SK-N-MC (cell line): ENCODE results near the gene MAEA.

ENCODE experiments used
- DNase-seq: peaks from one replicate; pipeline ENCODE4 v3.0.0-alpha.2; 2011; ENCODE audit warnings: low read depth, low spot score
- H3K27ac ChIP-seq: fragments of 200-600 bp; sonication (generic); 2 replicates; pipeline ENCODE4 v1.5.1; 2016; ENCODE audit warnings: mixed run types
- H3K36me3 ChIP-seq: fragments of 200-600 bp; sonication (generic); 2 replicates; pipeline ENCODE4 v1.6.1; 2017; ENCODE audit warnings: antibody characterized with exemption, low read length, mixed read lengths; ENCODE audit not compliant: insufficient read depth
- H3K4me3 ChIP-seq: fragments of 200-600 bp; sonication (generic); 2 replicates; pipeline ENCODE4 v1.5.1; 2016
- H3K9ac ChIP-seq: fragments of 200-600 bp; sonication (generic); 2 replicates; pipeline ENCODE4 v1.8.0; 2017; ENCODE audit warnings: mixed run types, mixed read lengths; ENCODE audit not compliant: insufficient read length
- H3K9me3 ChIP-seq: fragments of 200-600 bp; sonication (generic); 2 replicates; pipeline ENCODE4 v1.6.1; 2017; ENCODE audit warnings: low read depth, mild to moderate bottlenecking, antibody characterized with exemption, low read length, moderate library complexity, mixed read lengths
- EZH2 ChIP-seq: fragments of 200-600 bp; sonication (generic); IDR thresholded peaks from one replicate; pipeline ENCODE4 v1.6.1; 2017; ENCODE audit warnings: antibody characterized with exemption
- FOXP2 ChIP-seq: optimal IDR thresholded peaks from 2 replicates; pipeline ENCODE3; 2011; ENCODE audit warnings: mild to moderate bottlenecking, moderate library complexity; ENCODE audit not compliant: insufficient read depth; ENCODE audit errors: extremely low read length, control extremely low read depth
- POLR2AphosphoS5 ChIP-seq: IDR thresholded peaks from 2 replicates; pipeline ENCODE4 v1.6.1; 2012; ENCODE audit warnings: mild to moderate bottlenecking, low read depth, low read length, borderline replicate concordance

MAEA gene

DNA sequence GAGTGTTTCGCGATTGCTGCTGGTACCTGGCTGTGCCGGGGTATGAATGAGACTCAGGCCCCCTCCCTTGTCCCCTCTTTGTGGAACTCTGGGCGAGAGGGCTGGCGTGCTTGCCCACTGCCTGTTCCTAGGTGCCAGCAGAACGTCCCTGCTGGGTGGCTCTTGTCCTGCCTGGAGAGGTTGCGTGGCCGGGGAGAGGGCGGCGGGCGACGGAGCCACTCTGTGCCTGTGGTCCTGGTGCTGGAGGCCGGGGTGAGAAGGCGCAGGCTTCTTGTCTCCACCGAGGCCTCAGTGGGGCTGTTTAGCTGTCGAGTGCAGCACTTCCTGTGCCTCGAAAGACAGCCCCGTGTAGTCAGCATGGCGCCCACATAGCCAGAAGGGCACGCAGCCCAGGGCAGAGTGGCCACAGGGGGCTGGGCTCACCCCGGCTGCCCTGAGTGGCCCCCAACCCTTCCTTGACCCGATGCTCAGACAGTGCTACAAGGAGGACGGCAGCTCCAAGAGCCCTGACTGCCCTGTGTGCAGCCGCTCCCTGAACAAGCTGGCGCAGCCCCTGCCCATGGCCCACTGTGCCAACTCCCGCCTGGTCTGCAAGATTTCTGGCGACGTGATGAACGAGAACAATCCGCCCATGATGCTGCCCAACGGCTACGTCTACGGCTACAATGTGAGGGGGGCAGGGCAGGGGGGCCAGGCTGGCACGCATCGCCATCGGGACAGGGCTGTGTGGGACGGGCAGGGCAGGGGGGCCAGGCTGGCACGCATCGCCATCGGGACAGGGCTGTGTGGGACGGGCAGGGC is 48.5 kb downstream of the MAEA start:
- Histone ChIP-seq H3K4me3 (no peak overlapping the region), H3K27ac (no peak overlapping the region), H3K9me3 (no peaks in the 10 kb centered on the region), H3K9ac (no peak overlapping the region), H3K36me3 (peaks cover 61% of the 10 kb centered on the region)
- no peak for TF ChIP-seq EZH2
- TF ChIP-seq FOXP2, result no peak
- DNase-seq, result no peak

DNA sequence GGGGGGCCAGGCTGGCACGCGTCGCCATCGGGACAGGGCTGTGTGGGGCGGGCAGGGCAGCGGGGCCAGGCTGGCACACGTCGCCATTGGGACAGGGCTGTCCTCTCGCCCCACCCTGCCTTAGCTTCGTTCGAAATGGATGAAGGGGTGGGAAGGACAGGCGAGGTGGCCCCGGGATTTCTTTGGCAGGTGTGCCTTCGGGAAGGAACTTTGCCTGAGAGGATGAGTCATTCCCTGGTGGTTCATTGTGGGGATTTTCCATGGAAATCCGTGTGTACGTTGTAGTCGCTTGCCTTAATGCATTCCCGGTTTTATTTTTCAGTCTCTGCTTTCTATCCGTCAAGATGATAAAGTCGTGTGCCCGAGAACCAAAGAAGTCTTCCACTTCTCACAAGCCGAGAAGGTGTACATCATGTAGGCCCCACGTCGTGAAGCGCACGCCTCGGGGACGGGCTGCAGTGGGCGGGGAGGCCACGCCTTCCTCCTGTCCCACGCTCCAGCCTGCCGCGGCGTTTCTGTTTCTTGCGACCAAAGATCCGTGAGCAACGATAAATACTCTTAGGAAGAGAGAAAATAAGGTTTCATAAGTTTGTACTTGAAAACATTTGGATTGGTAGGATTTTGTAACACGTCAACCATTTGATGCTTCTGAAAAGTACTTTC is 49.2 kb downstream of the MAEA start:
- Histone ChIP-seq H3K9ac (no peak overlapping the region), H3K4me3 (no peak overlapping the region), H3K27ac (no peak overlapping the region), H3K36me3 (peaks cover 59% of the 10 kb centered on the region), H3K9me3 (no peaks in the 10 kb centered on the region)
- no peak for DNase-seq
- TF ChIP-seq FOXP2, result no peak
- no peak for TF ChIP-seq EZH2
- no peak for TF ChIP-seq POLR2AphosphoS5

DNA sequence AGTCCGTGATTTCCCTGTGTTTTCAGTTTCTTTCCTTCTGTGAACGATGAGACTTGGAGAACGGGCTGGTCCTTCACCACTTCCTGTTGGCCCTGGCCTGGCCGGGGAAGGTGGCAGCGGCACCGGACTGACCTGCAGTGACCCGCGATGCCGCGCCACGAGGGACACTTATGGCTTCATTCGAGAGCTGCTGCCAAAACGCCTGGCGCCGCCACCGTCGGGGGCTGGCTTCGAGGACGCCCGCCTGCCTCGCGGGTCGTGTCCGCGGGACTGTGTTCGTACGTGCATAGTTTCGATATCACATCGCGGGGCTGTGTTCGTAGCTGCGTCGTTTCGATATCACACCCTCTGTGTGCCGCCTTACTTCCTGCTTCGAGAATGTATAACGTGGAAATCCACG is 49.8 kb downstream of the MAEA start:
- no peak overlapping the region for H3K27ac ChIP-seq
- TF ChIP-seq FOXP2 (no peak), POLR2AphosphoS5 (no peak), EZH2 (no peak)
- H3K4me3 ChIP-seq, result no peak overlapping the region
- H3K9me3 ChIP-seq, result no peaks in the 10 kb centered on the region
- H3K36me3 ChIP-seq, result peaks cover 54% of the 10 kb centered on the region
- H3K9ac ChIP-seq, result no peak overlapping the region
- no peak for DNase-seq

DNA sequence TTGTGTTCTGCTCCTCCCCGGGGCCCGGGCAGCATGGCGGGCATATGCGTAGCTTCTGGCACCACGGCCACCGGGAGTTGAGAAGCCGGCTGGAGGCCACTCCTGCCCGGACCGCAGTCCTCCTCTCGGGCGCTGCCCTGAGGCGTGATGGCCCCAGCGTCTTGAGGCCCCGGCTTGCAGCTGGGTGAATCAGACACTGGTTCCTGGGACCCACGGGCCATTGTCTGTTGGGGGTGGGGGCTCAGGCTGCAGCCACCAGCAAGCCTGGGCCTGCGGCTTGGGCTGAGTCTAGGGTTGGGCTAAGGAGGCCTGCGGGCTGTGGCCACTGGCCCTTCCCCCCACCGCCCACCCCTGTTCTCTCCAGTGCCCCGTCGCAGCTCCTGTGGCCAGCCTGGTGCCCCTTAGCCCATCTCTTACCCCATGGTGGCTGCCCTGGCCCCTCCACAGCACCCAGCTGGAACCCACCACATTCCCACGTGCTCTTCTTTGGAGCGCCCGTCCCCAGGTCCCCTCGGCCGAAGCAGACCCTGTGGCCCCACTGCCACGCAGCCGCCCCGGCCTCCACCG is 50.6 kb downstream of the MAEA start:
- DNase-seq, result no peak
- Histone ChIP-seq H3K4me3 (no peak overlapping the region), H3K27ac (no peak overlapping the region), H3K9me3 (no peaks in the 10 kb centered on the region), H3K36me3 (peaks cover 47% of the 10 kb centered on the region), H3K9ac (no peak overlapping the region)
- TF ChIP-seq FOXP2 (no peak), POLR2AphosphoS5 (no peak), EZH2 (no peak)

DNA sequence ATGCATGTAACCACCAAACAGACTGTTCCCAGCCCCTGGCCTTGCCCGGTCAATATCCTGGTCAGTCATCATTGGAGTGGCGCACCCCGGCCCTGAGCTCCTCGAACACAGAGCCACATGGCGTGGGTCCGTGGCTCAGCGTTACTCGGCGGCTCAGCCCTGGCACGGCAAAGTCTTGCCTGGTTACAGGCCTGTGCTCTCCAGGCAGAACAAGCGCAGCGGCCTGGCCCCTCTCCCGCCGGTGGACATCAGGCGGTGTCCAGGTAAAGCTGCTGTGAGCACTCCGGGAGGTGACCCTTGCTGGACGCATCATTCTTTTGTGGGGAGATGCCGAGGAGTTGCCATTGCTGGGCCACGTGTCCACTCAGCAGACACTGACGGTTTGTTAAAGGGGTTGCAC is 51.2 kb downstream of the MAEA start:
- H3K27ac ChIP-seq, result no peak overlapping the region
- no peak for DNase-seq
- no peaks in the 10 kb centered on the region for H3K9me3 ChIP-seq
- H3K36me3 ChIP-seq, result peaks cover 46% of the 10 kb centered on the region
- H3K9ac ChIP-seq, result no peak overlapping the region
- no peak for TF ChIP-seq EZH2
- no peak overlapping the region for H3K4me3 ChIP-seq

DNA sequence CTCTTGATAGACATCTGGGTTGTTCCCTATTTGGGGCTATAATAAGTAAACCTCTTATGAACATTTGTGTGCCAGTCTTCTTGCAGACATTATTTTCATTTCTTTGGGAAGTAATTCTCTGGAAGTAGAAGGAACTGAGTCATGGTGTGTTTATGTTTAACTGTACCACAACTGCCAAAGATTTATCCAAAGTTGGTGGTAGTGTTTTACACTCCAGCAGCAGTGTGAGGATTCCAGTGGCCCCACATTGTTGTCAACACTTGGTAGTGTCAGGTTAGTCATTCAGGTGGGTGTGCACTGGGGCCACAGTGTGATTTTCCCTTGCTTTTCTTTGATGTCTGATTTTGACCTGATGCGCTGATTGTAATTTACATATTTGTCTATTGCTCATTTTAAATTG is 52.3 kb downstream of the MAEA start:
- Histone ChIP-seq H3K27ac (no peak overlapping the region), H3K9ac (no peak overlapping the region), H3K4me3 (no peak overlapping the region), H3K9me3 (no peaks in the 10 kb centered on the region), H3K36me3 (peaks cover 35% of the 10 kb centered on the region)
- no peak for DNase-seq
- TF ChIP-seq FOXP2 (no peak), EZH2 (no peak), POLR2AphosphoS5 (no peak; the same call in 1 of the 2 replicates)

DNA sequence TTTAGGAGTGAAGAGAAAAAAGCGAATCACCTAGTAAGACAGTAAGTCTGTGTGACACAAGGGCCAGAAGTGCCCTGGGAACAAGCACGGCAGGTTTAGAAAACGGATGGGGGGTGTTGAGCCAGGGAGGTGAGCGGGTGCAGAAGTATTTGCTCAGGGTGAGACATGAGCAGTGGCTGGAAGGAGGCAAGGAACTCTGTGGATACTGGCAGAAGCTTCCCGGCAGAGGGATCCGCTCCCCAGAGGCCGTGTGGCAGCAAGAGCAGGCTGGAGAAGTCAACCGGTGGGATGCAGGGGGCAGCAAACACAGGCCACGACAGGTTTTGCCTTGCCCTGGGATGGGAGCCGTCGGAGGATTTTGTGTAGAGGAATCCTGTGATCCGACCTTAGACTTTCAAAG is 55.0 kb downstream of the MAEA start:
- Histone ChIP-seq H3K36me3 (peaks cover 15% of the 10 kb centered on the region; the same call in 1 of the 2 replicates), H3K4me3 (no peak overlapping the region), H3K9ac (no peak overlapping the region), H3K9me3 (no peaks in the 10 kb centered on the region), H3K27ac (no peak overlapping the region)
- TF ChIP-seq FOXP2 (no peak), POLR2AphosphoS5 (no peak), EZH2 (no peak)
- no peak for DNase-seq

DNA sequence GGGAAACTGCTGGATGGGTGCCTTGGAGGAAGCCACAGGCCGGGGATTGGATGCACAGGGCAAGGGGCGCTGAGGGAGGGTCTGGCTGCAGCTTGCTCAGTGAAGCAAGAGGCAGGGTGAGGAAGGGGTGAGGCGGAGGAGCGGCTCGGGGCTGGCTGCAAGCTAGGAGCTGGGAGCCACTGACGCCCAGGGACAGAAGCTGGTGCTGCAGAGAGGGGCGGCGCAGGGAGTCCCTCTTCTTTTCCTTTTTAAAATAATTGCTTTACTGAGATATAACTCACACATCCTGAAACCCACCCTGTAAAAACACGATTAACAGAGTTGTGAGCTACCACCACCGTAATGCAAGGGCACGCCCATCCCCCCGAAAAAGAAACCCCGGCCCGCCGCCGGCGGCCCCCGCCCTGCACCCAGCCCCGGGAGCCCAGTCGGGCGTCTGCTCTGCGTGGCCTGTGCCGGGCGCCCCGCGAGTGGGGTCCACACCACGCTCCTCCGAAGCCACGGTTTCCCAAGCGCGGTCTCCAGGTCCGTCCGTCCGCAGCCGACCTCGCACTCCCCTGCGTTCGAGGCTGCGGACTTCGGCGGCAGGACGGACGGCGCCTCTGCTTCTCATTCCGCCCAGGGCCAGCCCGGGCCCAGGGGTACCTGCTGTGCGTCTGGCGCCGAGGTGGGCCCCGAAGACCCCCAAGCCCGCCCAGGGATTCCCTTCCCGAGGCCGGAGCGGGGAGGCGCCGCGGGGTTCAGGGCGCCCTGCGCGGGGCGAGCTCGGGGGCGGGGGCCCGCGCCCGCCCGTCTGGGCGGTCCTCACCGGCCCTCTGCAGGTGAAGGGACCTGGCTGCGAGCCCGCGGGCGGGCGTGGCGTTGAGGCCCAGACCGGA is 56.5 kb downstream of the MAEA start:
- Histone ChIP-seq H3K27ac (peak overlapping the region; percentile 77), H3K36me3 (peaks cover under 1% of the 10 kb centered on the region; the same call in 1 of the 2 replicates), H3K4me3 (peak overlapping the region; percentile 94), H3K9ac (peak overlapping the region; percentile 89), H3K9me3 (no peaks in the 10 kb centered on the region)
- no peak for TF ChIP-seq EZH2
- TF ChIP-seq FOXP2, result no peak
- TF ChIP-seq POLR2AphosphoS5, result no peak
- no peak for DNase-seq
